Lower lobe of right lung (tissue), 2 donors: Measurements from ENCODE around the gene RNF38. TPM values are rescaled to one million over a fixed set of nuclear protein-coding genes. Genes with fewer than 3 reads are reported as not detected.

Experiments
- ATAC-seq, 2 donors: fragments of 200-7000 bp; cut with Tn5 transposase; one replicate each; pipeline ENCODE4 v1.9.1; 2020 to 2022; ENCODE audit warnings: mild to moderate bottlenecking in 2 of 2, moderate library complexity in 2 of 2
- DNase-seq: peaks from one replicate; pipeline ENCODE4 v3.0.0-alpha.2; 2020
- H3K27ac ChIP-seq: fragments of 200-600 bp; one replicate; pipeline ENCODE4 v1.8.0; 2022
- H3K27me3 ChIP-seq: fragments of 200-600 bp; one replicate; pipeline ENCODE4 v1.8.0; 2022; ENCODE audit warnings: low read depth
- H3K36me3 ChIP-seq: fragments of 200-600 bp; one replicate; pipeline ENCODE4 v1.8.0; 2022; ENCODE audit warnings: mild to moderate bottlenecking
- H3K4me1 ChIP-seq: fragments of 200-600 bp; one replicate; pipeline ENCODE4 v1.8.0; 2022
- H3K4me3 ChIP-seq: fragments of 200-600 bp; one replicate; pipeline ENCODE4 v1.8.0; 2022; ENCODE audit warnings: mild to moderate bottlenecking
- H3K9me3 ChIP-seq: fragments of 200-600 bp; one replicate; pipeline ENCODE4 v1.8.0; 2022
- intact Hi-C: fragments of 100-400 bp; cut with DNase I; formaldehyde crosslinking; loops from one replicate; pipeline ENCODE4 v1.11.0; 2022
- total RNA-seq: library from RNA; stranded (reverse); fragmentation: NEBNext Ultra II Directional; extraction: Animal tissue kit (Norgen Biotek cat#: 25700); gene quantifications from one replicate; pipeline ENCODE4 v1.2.1, GENCODE V29; 2021
- TF ChIP-seq, protein P1 (sequence below): fragments of 200-600 bp; IDR thresholded peaks from one replicate; pipeline ENCODE4 v1.8.0; 2022; ENCODE audit warnings: antibody characterized with exemption, mild to moderate bottlenecking
- donor health status: DM: no; HTN: yes; CAD: no; lungs with severe emphysema.

Gene RNF38
- total RNA-seq, 1 donor from 2014 or later = 48.9 TPM

DNA sequence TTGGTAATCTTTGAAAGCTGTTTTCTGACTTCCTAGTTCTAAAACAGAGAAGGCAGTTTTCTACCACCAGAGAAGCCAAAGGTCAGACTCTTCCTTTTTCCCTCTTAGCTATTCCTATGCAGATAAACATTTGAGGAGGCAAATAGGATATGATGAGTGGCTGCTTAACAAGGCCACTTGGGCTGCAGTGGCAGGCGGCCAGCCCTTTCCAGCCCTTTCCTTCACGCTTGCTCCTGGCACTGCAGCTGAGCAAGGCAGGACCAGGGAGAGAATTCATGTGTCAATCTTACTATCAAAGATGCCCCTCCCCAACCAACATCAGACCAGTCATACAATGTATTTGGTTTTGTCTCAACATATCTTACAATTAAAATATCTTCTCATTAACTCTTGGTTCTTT is 36.8 kb upstream of the RNF38 start:
- intact Hi-C loops = no loop called here
- TF ChIP-seq, protein P1, sequence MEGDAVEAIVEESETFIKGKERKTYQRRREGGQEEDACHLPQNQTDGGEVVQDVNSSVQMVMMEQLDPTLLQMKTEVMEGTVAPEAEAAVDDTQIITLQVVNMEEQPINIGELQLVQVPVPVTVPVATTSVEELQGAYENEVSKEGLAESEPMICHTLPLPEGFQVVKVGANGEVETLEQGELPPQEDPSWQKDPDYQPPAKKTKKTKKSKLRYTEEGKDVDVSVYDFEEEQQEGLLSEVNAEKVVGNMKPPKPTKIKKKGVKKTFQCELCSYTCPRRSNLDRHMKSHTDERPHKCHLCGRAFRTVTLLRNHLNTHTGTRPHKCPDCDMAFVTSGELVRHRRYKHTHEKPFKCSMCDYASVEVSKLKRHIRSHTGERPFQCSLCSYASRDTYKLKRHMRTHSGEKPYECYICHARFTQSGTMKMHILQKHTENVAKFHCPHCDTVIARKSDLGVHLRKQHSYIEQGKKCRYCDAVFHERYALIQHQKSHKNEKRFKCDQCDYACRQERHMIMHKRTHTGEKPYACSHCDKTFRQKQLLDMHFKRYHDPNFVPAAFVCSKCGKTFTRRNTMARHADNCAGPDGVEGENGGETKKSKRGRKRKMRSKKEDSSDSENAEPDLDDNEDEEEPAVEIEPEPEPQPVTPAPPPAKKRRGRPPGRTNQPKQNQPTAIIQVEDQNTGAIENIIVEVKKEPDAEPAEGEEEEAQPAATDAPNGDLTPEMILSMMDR = no peak
- Histone ChIP-seq H3K27me3 (no peaks in the 10 kb centered on the region), H3K4me1 (peaks cover 10% of the 10 kb centered on the region), H3K9me3 (no peaks in the 10 kb centered on the region), H3K27ac (no peak overlapping the region), H3K4me3 (no peak overlapping the region), H3K36me3 (peaks cover 8% of the 10 kb centered on the region)
- ATAC-seq (peak; percentile 56 to 72), DNase-seq (peak; percentile 73)

DNA sequence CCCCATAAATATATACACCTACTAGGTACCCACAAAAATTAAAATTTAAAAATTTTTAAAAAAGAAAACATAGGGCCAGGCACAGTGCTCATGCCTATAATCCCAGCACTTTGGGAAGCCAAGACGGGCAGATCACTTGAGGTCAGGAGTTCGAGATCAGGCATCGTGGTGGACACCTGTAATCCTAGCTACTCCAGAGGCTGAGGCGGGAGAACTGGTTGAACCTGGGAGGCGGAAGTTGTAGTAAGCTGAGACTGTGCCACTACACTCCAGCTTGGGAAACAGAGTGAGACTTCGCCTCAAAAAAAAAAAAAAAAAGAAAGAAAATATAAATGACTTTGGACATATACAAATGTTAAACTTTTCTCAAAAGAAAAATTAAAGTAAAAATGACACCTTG is 33.3 kb upstream of the RNF38 start:
- Histone ChIP-seq H3K36me3 (peaks cover 12% of the 10 kb centered on the region), H3K27ac (no peak overlapping the region), H3K27me3 (no peaks in the 10 kb centered on the region), H3K4me1 (peaks cover 10% of the 10 kb centered on the region), H3K9me3 (no peaks in the 10 kb centered on the region), H3K4me3 (no peak overlapping the region)
- TF ChIP-seq, protein P1 = no peak
- ATAC-seq (no peak), DNase-seq (no peak)
- intact Hi-C loops = no loop called here

DNA sequence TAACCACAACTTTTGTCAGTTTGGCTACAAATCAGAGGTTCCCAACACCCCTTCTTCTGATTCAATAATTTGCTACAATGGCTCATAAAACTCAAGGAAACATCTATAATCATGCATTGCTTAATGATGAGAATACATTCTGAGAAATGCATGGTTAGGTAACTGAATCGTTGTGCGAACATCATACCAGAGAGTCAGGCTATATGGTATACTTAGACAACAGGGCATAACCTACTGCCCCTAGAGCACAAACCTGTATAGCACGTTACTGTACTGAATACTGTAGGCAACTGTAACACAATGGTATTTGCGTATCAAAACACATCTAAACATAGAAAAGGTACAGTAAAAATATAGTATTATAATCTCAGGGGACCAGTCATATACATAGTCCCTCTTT is 31.0 kb upstream of the RNF38 start:
- Histone ChIP-seq H3K27ac (no peak overlapping the region), H3K4me1 (peaks cover 7% of the 10 kb centered on the region), H3K4me3 (no peak overlapping the region), H3K9me3 (no peaks in the 10 kb centered on the region), H3K36me3 (peaks cover 4% of the 10 kb centered on the region), H3K27me3 (no peaks in the 10 kb centered on the region)
- ATAC-seq (no peak), DNase-seq (no peak)
- intact Hi-C loops = no loop called here
- TF ChIP-seq, protein P1 = no peak

DNA sequence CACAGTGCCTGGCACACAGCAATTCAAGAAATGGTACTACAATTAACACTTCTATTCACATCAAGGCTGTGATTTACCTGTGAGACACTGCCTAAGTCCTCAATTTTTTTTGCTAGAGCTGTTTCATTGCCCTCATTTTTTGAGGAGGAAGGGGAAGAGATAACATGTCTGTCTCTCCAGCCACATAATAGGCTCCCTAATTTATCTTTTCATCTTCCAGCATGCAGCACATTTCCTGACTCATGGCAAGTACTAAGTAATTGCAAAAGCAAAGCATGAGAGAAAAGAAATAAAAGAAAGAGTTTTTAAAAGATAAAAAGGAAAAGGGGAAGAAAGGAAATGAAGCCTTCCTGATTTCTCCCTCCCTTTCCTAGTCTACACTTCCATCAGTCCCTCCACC is 26.9 kb upstream of the RNF38 start:
- TF ChIP-seq, protein P1 = no peak
- Histone ChIP-seq H3K36me3 (peaks cover 7% of the 10 kb centered on the region), H3K27me3 (no peaks in the 10 kb centered on the region), H3K4me1 (peaks cover 7% of the 10 kb centered on the region), H3K27ac (no peak overlapping the region), H3K9me3 (no peaks in the 10 kb centered on the region), H3K4me3 (no peak overlapping the region)
- DNase-seq (no peak), ATAC-seq (no peak)
- intact Hi-C loops = no loop called here

DNA sequence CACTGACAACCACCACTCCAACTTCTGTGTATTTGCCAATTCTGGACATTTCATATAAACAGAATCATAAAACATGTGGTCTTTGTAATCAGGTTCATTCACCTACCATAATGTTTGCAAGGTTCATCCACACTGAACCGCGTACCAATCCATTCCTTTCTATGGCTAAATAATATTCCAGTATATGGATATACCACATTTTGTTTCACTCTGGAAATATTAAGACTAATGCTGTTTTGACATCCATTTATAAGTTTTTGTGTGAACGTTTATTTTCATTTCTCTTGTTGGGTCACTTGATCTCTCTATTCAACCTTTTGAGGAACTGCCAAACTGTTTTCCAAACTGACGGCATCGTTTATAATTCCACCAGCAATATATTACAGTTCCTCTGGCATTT is 26.3 kb upstream of the RNF38 start:
- TF ChIP-seq, protein P1 = no peak
- Histone ChIP-seq H3K27me3 (no peaks in the 10 kb centered on the region), H3K4me1 (peaks cover 7% of the 10 kb centered on the region), H3K27ac (no peak overlapping the region), H3K4me3 (no peak overlapping the region), H3K9me3 (no peaks in the 10 kb centered on the region), H3K36me3 (peaks cover 8% of the 10 kb centered on the region)
- intact Hi-C loops = no loop called here
- no peak for DNase-seq
- no peak for ATAC-seq
